Gastroesophageal sphincter (tissue), 4 donors: ENCODE measurements around the gene KCNJ10. TPM values are rescaled to one million over a fixed set of nuclear protein-coding genes. Genes with fewer than 3 reads are reported as not detected.

Experiments used
- ATAC-seq: fragments of 150-250 bp; one replicate; pipeline ENCODE4 v1.9.1; 2016; ENCODE audit warnings: mild to moderate bottlenecking, moderate library complexity
- H3K27ac ChIP-seq, 4 donors: fragments of 200-600 bp; sonication (generic) in 3 of 4; 1 replicate in 3 of 4; 2 replicates in 1 of 4; pipeline ENCODE4 v1.5.1; 2016 to 2019
- H3K27me3 ChIP-seq: fragments of 200-600 bp; sonication (generic); one replicate; pipeline ENCODE4 v1.5.1; 2019
- H3K36me3 ChIP-seq, 2 donors: fragments of 200-600 bp; sonication (generic); one replicate each; pipeline ENCODE4 v1.5.1; 2019; ENCODE audit warnings: control low read depth in 1 of 2
- H3K4me1 ChIP-seq, 3 donors: fragments of 200-600 bp; sonication (generic); 1 replicate in 2 of 3; 2 replicates in 1 of 3; pipeline ENCODE4 v1.5.1; 2016 to 2019; ENCODE audit warnings: control low read depth in 2 of 3
- H3K4me3 ChIP-seq, 2 donors: fragments of 200-600 bp; sonication (generic); one replicate each; pipeline ENCODE4 v1.5.1; 2019; ENCODE audit warnings: mild to moderate bottlenecking in 1 of 2, moderate library complexity in 1 of 2
- H3K9me3 ChIP-seq, 3 donors: fragments of 200-600 bp; sonication (generic); one replicate each; pipeline ENCODE4 v1.5.1; 2017 to 2019; ENCODE audit warnings: control low read depth in 2 of 3
- CTCF ChIP-seq, 4 experiments: fragments of 200-600 bp in 2 of 4; fragments of 450-650 bp in 2 of 4; sonication (generic) in 1 of 4; IDR thresholded peaks; one replicate each; pipeline ENCODE4 v1.5.1; 2017 to 2019; ENCODE audit warnings: antibody characterized with exemption in 4 of 4, mild to moderate bottlenecking in 2 of 4, moderate library complexity in 2 of 4
- EP300 ChIP-seq: sonication (generic); formaldehyde crosslinking; IDR thresholded peaks from one replicate; pipeline ENCODE4 v1.6.1; 2017; ENCODE audit warnings: antibody characterized with exemption, mild to moderate bottlenecking
- POLR2A ChIP-seq, 2 donors: fragments of 450-650 bp; IDR thresholded peaks; one replicate each; pipeline ENCODE4 v1.6.1; 2017; ENCODE audit warnings: antibody characterized with exemption in 2 of 2, mild to moderate bottlenecking in 2 of 2, moderate library complexity in 1 of 2
- POLR2AphosphoS5 ChIP-seq: sonication (generic); formaldehyde crosslinking; IDR thresholded peaks from one replicate; pipeline ENCODE4 v1.6.1; 2017; ENCODE audit warnings: antibody characterized with exemption
- WGBS, 2 donors: methylation state at CpG; one replicate each; pipeline ENCODE4 v1.1.5; 2018; ENCODE audit warnings: low coverage in 1 of 2; 5-methylcytosine and 5-hydroxymethylcytosine counted together
- total RNA-seq, 4 donors: library from RNA; depleted of rRNA; stranded (reverse); fragments of >200 nt; gene quantifications; one replicate each; pipeline ENCODE4 v1.1.0, GENCODE V29; 2016

KCNJ10 gene
- not detected for total RNA-seq

- H3K4me1 ChIP-seq: peaks cover 0 to 16% (median 0%) of the 10 kb centered on the region in 3 donors
- H3K27me3 ChIP-seq: peaks cover 33% of the 10 kb centered on the region
- peak within 1 kb of the TSS in 1 of 4 donors; percentile 30 for H3K27ac ChIP-seq
- peak within 1 kb of the TSS; percentile 24 to 58 for H3K4me3 ChIP-seq
- ATAC-seq: no peak
- no peaks in the 10 kb centered on the region for H3K9me3 ChIP-seq
- H3K36me3 ChIP-seq: no peaks in the 10 kb centered on the region
- TF ChIP-seq EP300 (no peak), CTCF (IDR thresholded peaks at IDR 0.05) (no peak), POLR2A (IDR thresholded peaks at IDR 0.05) (no peak), POLR2AphosphoS5 (no peak)
- WGBS, 2 donors: 39% methylated on average over 4 of the region's 32 CpGs; no CpG with 5 or more reads in 1 of the 2 donors
These were observed at the start of gene KCNJ10 for GRCh38 chr1:160069460-160070231. TSS of gene KCNJ10 (minus strand) at chr1:160070160. CDS start at chr1:160042532, 27,628 bp downstream.

GRCh38 chr1:160118928-160119327 is 49.0 kb upstream of the KCNJ10 start:
- TF ChIP-seq POLR2AphosphoS5 (no peak), EP300 (no peak), POLR2A (IDR thresholded peaks at IDR 0.05) (no peak), CTCF (IDR thresholded peaks at IDR 0.05) (no peak)
- ATAC-seq: no peak
- Histone ChIP-seq H3K27ac (peak overlapping the region in 2 of 4 donors; percentile 86 to 92), H3K4me3 (peak overlapping the region in 1 of 2 donors; percentile 62), H3K9me3 (no peaks in the 10 kb centered on the region), H3K36me3 (peaks cover 0 to 31% of the 10 kb centered on the region in 2 donors), H3K4me1 (peaks cover 0 to 84% (median 19%) of the 10 kb centered on the region in 3 donors), H3K27me3 (no peaks in the 10 kb centered on the region)
- 71% methylated on average over 1 of the region's 3 CpGs; no CpG with 5 or more reads in 1 of the 2 donors for WGBS, 2 donors

DNA sequence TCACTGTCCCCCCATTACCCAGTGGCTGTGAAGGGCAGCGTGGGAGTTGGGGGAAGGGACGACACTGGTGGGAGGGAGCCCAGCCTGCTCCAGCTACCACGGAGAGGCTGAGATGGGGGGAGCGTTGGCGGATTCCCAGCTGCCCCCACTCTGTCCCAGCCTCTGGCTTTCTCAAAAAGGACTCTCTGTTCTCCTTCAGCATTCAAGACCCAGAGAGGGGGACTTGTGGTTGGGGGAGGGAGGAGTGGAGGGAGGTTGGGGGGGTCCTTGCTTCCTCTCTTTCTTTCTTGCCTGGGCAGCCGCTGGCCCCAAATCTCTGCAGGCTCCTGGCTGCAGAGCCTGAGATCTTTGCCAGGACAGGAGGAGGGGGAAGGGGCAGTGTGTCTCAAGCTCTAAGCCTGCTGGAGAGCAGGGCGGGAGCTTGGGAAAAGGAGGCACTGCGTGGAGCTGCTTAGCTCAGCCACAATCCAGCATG is 47.8 kb upstream of the KCNJ10 start:
- Histone ChIP-seq H3K4me1 (peaks cover 0 to 84% (median 21%) of the 10 kb centered on the region in 3 donors), H3K27ac (peak overlapping the region; percentile 86 to 92 (median 90)), H3K4me3 (peak overlapping the region; percentile 62 to 82), H3K27me3 (no peaks in the 10 kb centered on the region), H3K9me3 (no peaks in the 10 kb centered on the region), H3K36me3 (peaks cover 0 to 20% of the 10 kb centered on the region in 2 donors)
- ATAC-seq: peak; percentile 72
- 10% methylated on average over 3 of the region's 8 CpGs; no CpG with 5 or more reads in 1 of the 2 donors for WGBS, 2 donors
- TF ChIP-seq POLR2A (IDR thresholded peaks at IDR 0.05) (no peak), POLR2AphosphoS5 (peak; percentile 39), EP300 (no peak)

DNA sequence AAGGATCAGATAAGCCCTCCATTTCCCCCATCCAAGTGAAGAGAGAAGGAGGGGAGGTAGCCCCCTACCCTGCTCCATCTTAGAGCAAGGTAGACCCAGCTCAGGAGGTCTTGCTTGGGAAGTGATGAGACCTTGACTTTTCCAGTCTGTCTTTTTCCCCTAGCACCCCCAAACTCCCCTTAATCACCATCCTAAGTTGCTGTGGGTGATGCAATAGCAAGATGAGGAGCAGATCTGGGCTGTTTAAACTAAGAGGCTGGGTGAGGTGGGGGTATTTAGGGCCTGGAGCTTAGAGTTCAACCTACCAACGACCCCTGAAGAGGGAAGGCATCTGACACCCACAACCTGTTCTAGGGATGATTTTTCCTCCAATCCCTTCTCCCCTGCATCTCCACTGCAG is 47.3 kb upstream of the KCNJ10 start:
- Histone ChIP-seq H3K9me3 (no peaks in the 10 kb centered on the region), H3K4me1 (peaks cover 0 to 85% (median 21%) of the 10 kb centered on the region in 3 donors), H3K4me3 (peak overlapping the region; percentile 62 to 82), H3K36me3 (peaks cover 0 to 15% of the 10 kb centered on the region in 2 donors), H3K27ac (peak overlapping the region; percentile 86 to 92 (median 90)), H3K27me3 (no peaks in the 10 kb centered on the region)
- ATAC-seq: no peak
- TF ChIP-seq POLR2A (IDR thresholded peaks at IDR 0.05) (no peak), CTCF (IDR thresholded peaks at IDR 0.05) (no peak), POLR2AphosphoS5 (no peak), EP300 (no peak)
- WGBS, 2 donors: 0% methylated on average over 1 of the region's 1 CpG

DNA sequence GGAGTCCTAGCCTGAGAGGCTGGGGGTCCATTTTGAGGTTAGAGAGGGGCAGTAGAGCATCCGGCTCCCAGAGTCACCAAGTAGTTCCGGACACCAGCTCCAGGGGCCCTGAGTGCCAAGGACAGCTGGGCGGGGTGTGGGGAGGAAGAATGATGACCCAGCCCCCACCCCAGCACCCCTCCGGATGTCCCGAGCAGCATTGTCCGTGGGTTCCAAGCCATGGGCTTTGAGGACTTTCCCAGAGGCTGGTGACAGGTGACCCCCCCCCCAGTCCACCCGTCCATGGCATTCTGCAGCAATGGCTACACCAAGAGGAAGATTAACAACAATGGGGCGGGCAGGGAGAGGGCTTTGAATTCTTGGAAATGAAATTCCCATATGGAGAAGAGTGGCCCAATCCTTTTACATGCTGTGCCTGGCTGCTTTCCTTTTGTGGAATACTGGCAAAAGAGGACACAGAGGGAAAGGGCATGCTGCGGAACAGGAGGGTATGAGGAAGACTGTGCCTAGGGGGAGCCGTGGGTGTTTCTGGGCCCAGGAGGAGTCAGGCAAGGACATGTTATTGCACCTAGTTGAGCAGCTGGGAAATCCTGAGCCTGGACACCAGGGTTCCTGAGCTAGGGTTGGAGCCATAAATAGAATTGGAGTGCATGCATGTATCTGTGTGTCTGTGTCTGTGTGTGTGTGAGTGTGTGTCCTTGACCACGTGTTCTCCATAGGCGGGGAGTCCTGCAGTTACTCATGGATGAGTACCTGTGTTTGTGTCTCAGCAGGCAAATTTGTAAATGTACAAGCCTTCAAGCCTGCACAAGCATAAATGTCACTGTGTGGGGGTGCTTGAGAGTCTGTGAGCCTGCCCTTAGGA is 46.6 kb upstream of the KCNJ10 start:
- H3K9me3 ChIP-seq: no peaks in the 10 kb centered on the region
- no peaks in the 10 kb centered on the region for H3K27me3 ChIP-seq
- TF ChIP-seq POLR2A (IDR thresholded peaks at IDR 0.05) (no peak), EP300 (no peak), CTCF (IDR thresholded peaks at IDR 0.05) (no peak), POLR2AphosphoS5 (peak; percentile 59)
- H3K27ac ChIP-seq: peak overlapping the region; percentile 86 to 92 (median 90)
- peak overlapping the region; percentile 62 to 82 for H3K4me3 ChIP-seq
- ATAC-seq: peak; percentile 31
- peaks cover 0 to 87% (median 21%) of the 10 kb centered on the region in 3 donors for H3K4me1 ChIP-seq
- 11 to 20% methylated on average over 3 to 4 of the region's 12 CpGs for WGBS, 2 donors
- peaks cover 0 to 10% of the 10 kb centered on the region in 2 donors for H3K36me3 ChIP-seq
